Vagina (tissue), 2 donors: Measurements from ENCODE around the gene REX1BD.

Experiments
- CTCF ChIP-seq, 3 experiments: fragments of 450-650 bp in 2 of 3; fragments of 200-600 bp in 1 of 3; sonication (generic) in 1 of 3; IDR thresholded peaks; one replicate each; pipeline ENCODE4 v1.5.1; 2017 to 2019; ENCODE audit warnings: antibody characterized with exemption in 3 of 3, mild to moderate bottlenecking in 2 of 3, moderate library complexity in 2 of 3
- POLR2A ChIP-seq, 2 donors: fragments of 450-650 bp; IDR thresholded peaks; one replicate each; pipeline ENCODE4 v1.6.1; 2017; ENCODE audit warnings: antibody characterized with exemption in 2 of 2, mild to moderate bottlenecking in 2 of 2, moderate library complexity in 2 of 2
- POLR2AphosphoS5 ChIP-seq, 2 donors: sonication (generic); formaldehyde crosslinking; IDR thresholded peaks; one replicate each; pipeline ENCODE4 v1.9.0; 2017; ENCODE audit warnings: antibody characterized with exemption in 2 of 2, mild to moderate bottlenecking in 2 of 2, low read depth in 1 of 2; ENCODE audit not compliant: insufficient read depth in 1 of 2

GRCh38 chr19:18601875-18602274, 13.3 kb downstream of the REX1BD start:
- TF ChIP-seq CTCF (IDR thresholded peaks at IDR 0.05) (no peak), POLR2A (IDR thresholded peaks at IDR 0.05) (no peak), POLR2AphosphoS5 (IDR thresholded peaks at IDR 0.05; ENCODE audit: insufficient read depth in 1 of 2, low read depth in 1 of 2) (no peak)
